Thyroid gland (tissue), 4 donors: ENCODE measurements around the gene ST7. TPM values are rescaled to one million over a fixed set of nuclear protein-coding genes. Genes with fewer than 3 reads are reported as not detected.

Experiments
- DNase-seq, 2 donors: peaks; one replicate each; pipeline ENCODE4 v3.0.0-alpha.2; 2019
- H3K27ac ChIP-seq, 3 donors: fragments of 200-600 bp; sonication (generic); 1 replicate in 2 of 3; 2 replicates in 1 of 3; pipeline ENCODE4 v1.5.1; 2016 to 2019; ENCODE audit warnings: mild to moderate bottlenecking in 1 of 3, moderate library complexity in 1 of 3
- H3K27me3 ChIP-seq: fragments of 200-600 bp; sonication (generic); one replicate; pipeline ENCODE4 v1.5.1; 2019
- H3K36me3 ChIP-seq, 2 donors: fragments of 200-600 bp; sonication (generic); one replicate each; pipeline ENCODE4 v1.5.1; 2016 to 2019
- H3K4me1 ChIP-seq, 2 donors: fragments of 200-600 bp; sonication (generic); one replicate each; pipeline ENCODE4 v1.5.1; 2017 to 2019
- H3K4me3 ChIP-seq, 3 donors: fragments of 200-600 bp; sonication (generic); replicated peaks in 1 of 3; 1 replicate in 2 of 3; 2 replicates in 1 of 3; pipeline ENCODE4 v1.5.1; 2016; ENCODE audit warnings: mild to moderate bottlenecking in 1 of 3
- H3K9me3 ChIP-seq: fragments of 200-600 bp; sonication (generic); one replicate; pipeline ENCODE4 v1.5.1; 2017
- POLR2A ChIP-seq, 2 donors: fragments of 450-650 bp; IDR thresholded peaks; one replicate each; pipeline ENCODE4 v1.6.1; 2017; ENCODE audit warnings: antibody characterized with exemption in 2 of 2, mild to moderate bottlenecking in 2 of 2, moderate library complexity in 1 of 2
- WGBS, 2 donors: methylation state at CpG; one replicate each; pipeline ENCODE4 v1.1.5; 2017; 5-methylcytosine and 5-hydroxymethylcytosine counted together
- intact Hi-C: fragments of 100-400 bp; cut with DNase I; formaldehyde crosslinking; loops from one replicate; pipeline ENCODE4 v1.15.1; 2023
- total RNA-seq, 4 donors: library from RNA; depleted of rRNA; stranded (reverse); fragments of >200 nt; gene quantifications; one replicate each; pipeline ENCODE4 v1.2.3, GENCODE V29; 2016
- TF ChIP-seq, protein P1 (sequence below), 6 experiments: fragments of 200-600 bp in 3 of 6; fragments of 450-650 bp in 3 of 6; sonication (generic) in 3 of 6; IDR thresholded peaks; one replicate each; pipeline ENCODE4 v1.5.1; 2016 to 2019; ENCODE audit warnings: antibody characterized with exemption in 6 of 6, mild to moderate bottlenecking in 2 of 6, inconsistent platforms in 1 of 6, moderate library complexity in 1 of 6

Gene ST7
- total RNA-seq, 4 donors from 2014 or later = 62.8 to 75.1 (median 66.7) TPM

DNA sequence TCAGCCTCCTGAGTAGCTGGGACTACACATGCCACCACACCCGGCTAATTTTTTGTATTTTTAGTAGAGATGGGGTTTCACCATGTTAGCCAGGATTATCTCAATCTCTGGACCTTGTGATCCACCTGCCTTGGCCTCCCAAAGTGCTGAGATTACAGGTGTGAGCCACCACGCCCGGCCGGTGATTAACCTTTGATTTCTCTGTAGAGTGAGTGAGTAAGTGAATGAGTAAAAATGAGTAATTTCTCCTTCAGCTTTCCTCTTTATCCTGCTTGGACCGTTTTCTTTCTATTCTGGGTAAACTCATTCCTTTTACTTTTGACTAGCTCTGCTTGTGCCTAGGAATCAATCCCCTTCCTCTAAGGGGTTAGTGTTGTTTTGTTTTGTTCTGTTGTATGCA lies 36.8 kb downstream of the ST7 start:
- H3K9me3 ChIP-seq = no peaks in the 10 kb centered on the region
- no peak overlapping the region for H3K27ac ChIP-seq
- no peak overlapping the region for H3K4me3 ChIP-seq
- H3K27me3 ChIP-seq = no peaks in the 10 kb centered on the region
- 89 to 94% methylated on average over 5 of the region's 5 CpGs for WGBS, 2 donors
- TF ChIP-seq, protein P1, sequence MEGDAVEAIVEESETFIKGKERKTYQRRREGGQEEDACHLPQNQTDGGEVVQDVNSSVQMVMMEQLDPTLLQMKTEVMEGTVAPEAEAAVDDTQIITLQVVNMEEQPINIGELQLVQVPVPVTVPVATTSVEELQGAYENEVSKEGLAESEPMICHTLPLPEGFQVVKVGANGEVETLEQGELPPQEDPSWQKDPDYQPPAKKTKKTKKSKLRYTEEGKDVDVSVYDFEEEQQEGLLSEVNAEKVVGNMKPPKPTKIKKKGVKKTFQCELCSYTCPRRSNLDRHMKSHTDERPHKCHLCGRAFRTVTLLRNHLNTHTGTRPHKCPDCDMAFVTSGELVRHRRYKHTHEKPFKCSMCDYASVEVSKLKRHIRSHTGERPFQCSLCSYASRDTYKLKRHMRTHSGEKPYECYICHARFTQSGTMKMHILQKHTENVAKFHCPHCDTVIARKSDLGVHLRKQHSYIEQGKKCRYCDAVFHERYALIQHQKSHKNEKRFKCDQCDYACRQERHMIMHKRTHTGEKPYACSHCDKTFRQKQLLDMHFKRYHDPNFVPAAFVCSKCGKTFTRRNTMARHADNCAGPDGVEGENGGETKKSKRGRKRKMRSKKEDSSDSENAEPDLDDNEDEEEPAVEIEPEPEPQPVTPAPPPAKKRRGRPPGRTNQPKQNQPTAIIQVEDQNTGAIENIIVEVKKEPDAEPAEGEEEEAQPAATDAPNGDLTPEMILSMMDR (IDR thresholded peaks at IDR 0.05) = no peak
- TF ChIP-seq POLR2A (IDR thresholded peaks at IDR 0.05) = no peak
- intact Hi-C loops = no loop called here
- peaks cover 0 to 7% of the 10 kb centered on the region in 2 donors for H3K4me1 ChIP-seq
- H3K36me3 ChIP-seq = no peaks in the 10 kb centered on the region
- DNase-seq = no peak

DNA sequence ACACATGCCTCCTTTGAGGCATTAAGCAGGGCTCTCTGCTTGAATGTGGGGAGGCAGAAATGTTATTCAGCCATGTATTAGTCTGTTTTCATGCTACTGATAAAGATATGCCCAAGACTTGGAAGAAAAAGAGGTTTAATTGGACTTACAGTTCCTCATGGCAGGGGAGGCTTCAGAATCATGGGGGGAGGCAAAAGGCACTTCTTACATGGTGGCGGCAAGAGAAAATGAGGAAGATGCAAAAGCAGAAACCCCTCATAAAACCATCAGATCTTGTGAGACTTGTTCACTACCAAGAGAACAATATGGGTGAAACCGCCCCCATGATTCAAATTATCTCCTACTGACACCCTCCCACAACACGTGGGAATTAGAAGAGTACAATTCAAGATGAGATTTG lies 37.9 kb downstream of the ST7 start:
- no peak for TF ChIP-seq POLR2A (IDR thresholded peaks at IDR 0.05)
- TF ChIP-seq, protein P1 (IDR thresholded peaks at IDR 0.05) = no peak
- intact Hi-C loops = no loop called here
- Histone ChIP-seq H3K27ac (no peak overlapping the region), H3K4me1 (peaks cover 0 to 7% of the 10 kb centered on the region in 2 donors), H3K36me3 (no peaks in the 10 kb centered on the region), H3K4me3 (no peak overlapping the region), H3K27me3 (no peaks in the 10 kb centered on the region), H3K9me3 (no peaks in the 10 kb centered on the region)
- no peak for DNase-seq
- WGBS, 2 donors = 97 to 98% methylated on average over 3 of the region's 3 CpGs

DNA sequence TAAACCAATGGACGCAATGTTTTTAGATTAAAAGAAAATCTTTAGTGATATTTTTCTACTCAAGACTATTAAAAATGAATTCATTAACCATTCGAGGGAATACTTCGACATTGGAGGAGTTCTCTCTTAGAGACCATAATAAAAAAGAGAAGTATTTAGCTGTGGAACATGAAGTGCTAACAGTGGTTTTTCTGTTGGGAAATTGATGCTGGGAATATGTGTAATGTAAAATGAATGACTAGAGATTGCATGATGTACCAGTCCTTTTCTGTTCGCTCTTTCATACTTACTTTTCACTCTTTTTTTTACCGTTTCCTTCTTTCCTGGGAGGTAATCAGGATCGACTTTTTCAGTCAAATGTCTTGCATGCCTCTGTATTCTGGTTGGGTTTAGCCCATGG lies 41.3 kb downstream of the ST7 start:
- no peak overlapping the region for H3K4me3 ChIP-seq
- intact Hi-C loops = no loop called here
- WGBS, 2 donors = 85 to 95% methylated on average over 6 of the region's 6 CpGs
- H3K27ac ChIP-seq = no peak overlapping the region
- peaks cover 0 to 7% of the 10 kb centered on the region in 2 donors for H3K4me1 ChIP-seq
- H3K9me3 ChIP-seq = no peaks in the 10 kb centered on the region
- TF ChIP-seq, protein P1 (IDR thresholded peaks at IDR 0.05) = no peak
- TF ChIP-seq POLR2A (IDR thresholded peaks at IDR 0.05) = no peak
- no peak for DNase-seq
- no peaks in the 10 kb centered on the region for H3K27me3 ChIP-seq
- H3K36me3 ChIP-seq = no peaks in the 10 kb centered on the region

DNA sequence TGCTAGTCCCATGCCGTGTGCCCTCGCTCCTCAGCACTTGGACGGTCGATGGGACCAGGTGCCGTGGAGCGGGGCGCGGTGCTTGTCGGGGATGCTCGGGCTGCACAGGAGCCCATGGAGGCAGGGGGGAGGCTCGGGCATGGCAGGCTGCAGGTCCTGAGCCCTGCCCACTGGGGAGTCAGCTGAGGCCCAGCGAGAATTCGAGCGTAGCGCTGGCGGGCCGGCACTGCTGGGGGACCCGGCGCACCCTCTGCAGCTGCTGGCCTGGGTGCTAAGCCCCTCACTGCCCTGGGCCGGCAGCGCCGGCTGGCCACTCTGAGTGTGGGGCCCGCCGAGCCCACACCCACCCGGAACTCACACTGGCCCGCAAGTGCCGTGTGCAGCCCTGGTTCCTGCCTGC lies 44.7 kb downstream of the ST7 start:
- no peak overlapping the region for H3K27ac ChIP-seq
- no peaks in the 10 kb centered on the region for H3K9me3 ChIP-seq
- no peak for DNase-seq
- peaks cover 0 to under 1% of the 10 kb centered on the region in 2 donors for H3K4me1 ChIP-seq
- H3K4me3 ChIP-seq = no peak overlapping the region
- no peak for TF ChIP-seq POLR2A (IDR thresholded peaks at IDR 0.05)
- TF ChIP-seq, protein P1 (IDR thresholded peaks at IDR 0.05) = no peak
- H3K27me3 ChIP-seq = no peaks in the 10 kb centered on the region
- H3K36me3 ChIP-seq = no peaks in the 10 kb centered on the region
- intact Hi-C loops = no loop called here
- 99 to 100% methylated on average over 1 to 21 of the region's 27 CpGs for WGBS, 2 donors

DNA sequence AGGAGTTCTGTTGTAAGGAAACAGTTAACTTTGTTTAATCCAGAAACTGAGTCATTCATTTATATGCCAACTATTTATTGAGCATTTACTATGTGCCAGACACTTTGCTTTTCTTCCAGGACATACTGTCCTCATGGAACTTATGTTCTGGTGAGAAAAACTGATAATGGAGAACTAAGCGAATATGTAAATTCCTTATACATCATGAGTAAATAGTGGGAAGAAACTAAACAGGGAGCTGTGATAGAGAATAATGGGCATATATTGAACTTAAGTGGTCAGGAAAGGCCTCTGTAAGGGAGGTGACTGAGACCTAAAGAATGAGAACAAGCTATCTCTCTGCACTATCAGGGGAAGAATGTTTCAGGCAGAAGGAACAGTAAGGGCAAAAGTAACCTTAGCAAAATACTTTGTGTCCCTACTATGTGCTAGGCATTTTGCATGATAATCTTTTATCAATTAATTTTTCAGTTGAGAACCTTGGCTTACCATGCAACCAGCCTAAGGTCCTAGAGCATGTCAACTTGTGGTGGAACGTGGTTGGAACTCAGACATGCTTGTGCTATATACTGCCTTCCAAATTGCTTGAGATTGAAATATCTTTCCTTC lies 45.4 kb downstream of the ST7 start:
- H3K9me3 ChIP-seq = no peaks in the 10 kb centered on the region
- H3K4me3 ChIP-seq = no peak overlapping the region
- no peaks in the 10 kb centered on the region for H3K27me3 ChIP-seq
- H3K36me3 ChIP-seq = no peaks in the 10 kb centered on the region
- no peak for DNase-seq
- no peaks in the 10 kb centered on the region for H3K4me1 ChIP-seq
- 96 to 97% methylated on average over 2 of the region's 2 CpGs for WGBS, 2 donors
- H3K27ac ChIP-seq = no peak overlapping the region
- intact Hi-C loops = no loop called here
- TF ChIP-seq, protein P1 (IDR thresholded peaks at IDR 0.05) = no peak
- TF ChIP-seq POLR2A (IDR thresholded peaks at IDR 0.05) = no peak
